Measurements from ENCODE around the gene UNC5CL.

DNA sequence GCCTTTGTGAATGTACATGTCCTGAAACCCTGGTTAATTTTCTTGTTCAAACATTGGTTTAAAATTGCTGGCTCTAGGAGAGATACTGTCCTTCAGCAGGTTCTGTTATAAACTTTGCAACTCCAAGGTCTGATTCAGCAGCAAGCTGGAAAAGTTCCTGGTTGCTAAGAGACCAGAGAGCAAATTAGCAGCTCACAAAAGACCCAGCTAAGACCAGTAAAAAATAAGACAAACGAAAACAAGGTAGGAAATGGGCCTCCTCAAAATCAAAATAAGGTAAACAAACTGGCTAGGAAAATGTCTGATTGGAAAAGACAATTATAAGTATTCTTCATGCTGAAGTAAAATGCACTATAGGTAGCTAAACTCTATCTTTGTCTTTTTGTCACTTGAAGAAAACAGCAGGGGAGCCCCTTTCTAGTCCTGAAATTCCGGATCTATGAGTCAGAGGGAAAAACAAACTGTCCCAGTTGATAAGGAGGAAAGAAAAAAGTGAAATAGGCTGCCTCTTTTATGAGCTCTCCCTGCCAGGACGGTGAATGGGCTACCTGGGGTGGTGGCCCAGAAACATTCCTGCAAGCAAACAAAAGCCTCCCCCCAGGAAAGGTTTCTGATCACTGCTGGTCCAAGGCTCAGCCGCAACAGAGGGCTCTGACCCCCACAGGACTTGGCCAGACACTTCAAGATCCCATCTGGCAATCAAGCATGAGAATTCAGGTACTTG, 41.6 kb downstream of the UNC5CL start:
- TF ChIP-seq, protein P1, sequence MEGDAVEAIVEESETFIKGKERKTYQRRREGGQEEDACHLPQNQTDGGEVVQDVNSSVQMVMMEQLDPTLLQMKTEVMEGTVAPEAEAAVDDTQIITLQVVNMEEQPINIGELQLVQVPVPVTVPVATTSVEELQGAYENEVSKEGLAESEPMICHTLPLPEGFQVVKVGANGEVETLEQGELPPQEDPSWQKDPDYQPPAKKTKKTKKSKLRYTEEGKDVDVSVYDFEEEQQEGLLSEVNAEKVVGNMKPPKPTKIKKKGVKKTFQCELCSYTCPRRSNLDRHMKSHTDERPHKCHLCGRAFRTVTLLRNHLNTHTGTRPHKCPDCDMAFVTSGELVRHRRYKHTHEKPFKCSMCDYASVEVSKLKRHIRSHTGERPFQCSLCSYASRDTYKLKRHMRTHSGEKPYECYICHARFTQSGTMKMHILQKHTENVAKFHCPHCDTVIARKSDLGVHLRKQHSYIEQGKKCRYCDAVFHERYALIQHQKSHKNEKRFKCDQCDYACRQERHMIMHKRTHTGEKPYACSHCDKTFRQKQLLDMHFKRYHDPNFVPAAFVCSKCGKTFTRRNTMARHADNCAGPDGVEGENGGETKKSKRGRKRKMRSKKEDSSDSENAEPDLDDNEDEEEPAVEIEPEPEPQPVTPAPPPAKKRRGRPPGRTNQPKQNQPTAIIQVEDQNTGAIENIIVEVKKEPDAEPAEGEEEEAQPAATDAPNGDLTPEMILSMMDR (IDR thresholded peaks at IDR 0.05): no peak
- TF ChIP-seq POLR2AphosphoS5 (IDR thresholded peaks at IDR 0.05) (no peak), EP300 (IDR thresholded peaks at IDR 0.05) (no peak)

Data from gastroesophageal sphincter (tissue), 3 donors.